IMR-90 (cell line): Measurements from ENCODE around the gene OSBPL1A.

ENCODE experiments used
- CEBPB ChIP-seq: IDR thresholded peaks from 2 replicates; pipeline ENCODE4 v1.6.1; 2012; ENCODE audit warnings: low read depth, low read length, improper control_type of control experiment
- CTCF ChIP-seq: conservative IDR thresholded peaks from 2 replicates; pipeline ENCODE4 v1.5.1; 2012; ENCODE audit warnings: mild to moderate bottlenecking, low read depth, low read length, improper control_type of control experiment
- ELK1 ChIP-seq: fragments of 150-350 bp; IDR thresholded peaks from 2 replicates; pipeline ENCODE4 v1.6.1; 2016; ENCODE audit warnings: low read depth, mild to moderate bottlenecking, low read length, moderate library complexity, borderline replicate concordance
- FOS ChIP-seq: fragments of 150-350 bp; IDR thresholded peaks from 2 replicates; pipeline ENCODE4 v1.6.1; 2016; ENCODE audit warnings: low read depth, low read length
- MAZ ChIP-seq: IDR thresholded peaks from 2 replicates; pipeline ENCODE4 v1.6.1; 2012; ENCODE audit warnings: low read depth, mild to moderate bottlenecking, low read length, improper control_type of control experiment, moderate library complexity, borderline replicate concordance
- MXI1 ChIP-seq: IDR thresholded peaks from 2 replicates; pipeline ENCODE4 v1.6.1; 2012; ENCODE audit warnings: low read depth, mild to moderate bottlenecking, low read length, moderate library complexity, borderline replicate concordance
- NFE2L2 ChIP-seq: fragments of 150-350 bp; IDR thresholded peaks from 2 replicates; pipeline ENCODE4 v1.6.1; 2016; ENCODE audit warnings: low read depth, mild to moderate bottlenecking, low read length
- POLR2A ChIP-seq: IDR thresholded peaks from 2 replicates; pipeline ENCODE4 v1.6.1; 2012; ENCODE audit warnings: mild to moderate bottlenecking, low read depth, low read length
- RCOR1 ChIP-seq: IDR thresholded peaks from 2 replicates; pipeline ENCODE4 v1.6.1; 2012; ENCODE audit warnings: mild to moderate bottlenecking, low read length, improper control_type of control experiment; ENCODE audit not compliant: insufficient replicate concordance
- RFX5 ChIP-seq: IDR thresholded peaks from 2 replicates; pipeline ENCODE4 v1.8.0; 2012; ENCODE audit warnings: low read depth, mild to moderate bottlenecking, low read length, moderate library complexity
- SMC3 ChIP-seq: fragments of 150-350 bp; IDR thresholded peaks from 2 replicates; pipeline ENCODE4 v1.6.1; 2016; ENCODE audit warnings: low read depth, mild to moderate bottlenecking, antibody characterized with exemption, low read length, moderate library complexity

GRCh38 chr18:24121625-24122024, 276.0 kb downstream of the OSBPL1A start:
- 0 out of 2 replicates have a peak, but pooled peaks have one; percentile 19 for TF ChIP-seq CEBPB
- TF ChIP-seq CTCF, result no peak
- no peak for TF ChIP-seq MAZ
- TF ChIP-seq POLR2A, result no peak
- TF ChIP-seq ELK1, result no peak
- no peak for TF ChIP-seq MXI1
- TF ChIP-seq FOS, result no peak
- TF ChIP-seq NFE2L2, result no peak
- no peak for TF ChIP-seq RFX5
- TF ChIP-seq RCOR1, result no peak
- TF ChIP-seq SMC3, result no peak
